ENCODE measurements around the gene SKIL. TPM values are rescaled to one million over a fixed set of nuclear protein-coding genes. Genes with fewer than 3 reads are reported as not detected.

The SKIL gene
- total RNA-seq, 1 donor from 2014 or later: 94.0 TPM

- TF ChIP-seq CTCF (IDR thresholded peaks at IDR 0.05): no peak
- no peaks in the 10 kb centered on the region for H3K9me3 Mint-ChIP-seq (ENCODE audit: low read depth)
- H3K4me3 Mint-ChIP-seq (ENCODE audit: unreplicated experiment): no peak overlapping the region
- H3K27me3 Mint-ChIP-seq (ENCODE audit: low read depth): no peaks in the 10 kb centered on the region
- H3K36me3 Mint-ChIP-seq (ENCODE audit: low read depth): peaks cover 3% of the 10 kb centered on the region
- peaks cover 39% of the 10 kb centered on the region for H3K4me1 Mint-ChIP-seq (ENCODE audit: low read depth)
- H3K27ac Mint-ChIP-seq (ENCODE audit: unreplicated experiment): no peak overlapping the region
- no peak for DNase-seq (ENCODE audit: low spot score)
Observed at GRCh38 chr3:170354760-170355159, 2.8 kb upstream of the SKIL start.

DNA sequence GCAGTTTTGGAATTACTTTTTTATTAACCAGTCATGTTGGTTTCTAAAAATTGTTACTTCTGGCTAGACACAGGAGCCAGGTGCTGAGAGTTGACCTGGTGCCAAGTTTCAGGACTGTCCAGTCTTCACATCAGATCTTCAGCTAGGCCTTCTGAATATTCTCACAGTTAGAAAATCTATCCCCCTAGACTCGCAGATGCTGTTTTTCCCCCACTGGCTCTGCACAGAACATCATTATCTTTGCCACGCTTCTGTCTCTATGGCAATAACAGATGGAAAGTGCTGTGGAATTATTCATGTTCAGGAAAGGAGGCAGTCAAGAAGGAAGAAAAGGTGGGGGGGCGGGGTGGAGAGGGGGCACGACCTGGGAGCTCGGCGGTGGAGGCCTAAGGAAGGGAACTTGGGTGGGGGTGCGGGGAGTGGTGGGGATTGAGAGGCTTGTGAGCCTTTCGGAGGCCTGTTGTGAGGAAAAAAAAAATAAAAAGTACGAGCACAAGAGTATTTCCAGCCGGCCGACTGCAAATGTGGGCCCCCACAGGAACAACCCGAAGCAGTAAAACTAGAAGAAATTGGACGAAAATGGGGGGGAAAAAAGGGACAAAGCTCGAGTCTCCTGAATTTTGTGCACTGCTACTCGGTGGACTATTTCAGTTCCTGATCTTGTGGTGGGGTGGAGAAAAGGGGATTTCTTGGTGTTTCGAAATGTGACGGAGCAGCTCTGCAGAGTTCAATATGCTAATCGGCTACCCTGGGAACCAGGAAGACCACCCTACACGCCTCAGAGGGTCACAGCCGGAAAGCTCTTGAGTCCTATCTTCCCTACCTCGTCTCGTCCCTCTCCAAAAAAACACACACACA is 1.5 kb upstream of the SKIL start:
- peaks cover 9% of the 10 kb centered on the region for H3K36me3 Mint-ChIP-seq (ENCODE audit: low read depth)
- DNase-seq (ENCODE audit: low spot score): no peak
- H3K27ac Mint-ChIP-seq (ENCODE audit: unreplicated experiment): peak overlapping the region; percentile 96
- H3K4me3 Mint-ChIP-seq (ENCODE audit: unreplicated experiment): peak overlapping the region; percentile 67
- peaks cover 52% of the 10 kb centered on the region for H3K4me1 Mint-ChIP-seq (ENCODE audit: low read depth)
- TF ChIP-seq CTCF (IDR thresholded peaks at IDR 0.05): peak; percentile 13
- no peaks in the 10 kb centered on the region for H3K9me3 Mint-ChIP-seq (ENCODE audit: low read depth)
- no peaks in the 10 kb centered on the region for H3K27me3 Mint-ChIP-seq (ENCODE audit: low read depth)

GRCh38 chr3:170356596-170357175 is 829 bp upstream of the SKIL start:
- H3K27me3 Mint-ChIP-seq (ENCODE audit: low read depth): no peaks in the 10 kb centered on the region
- peak overlapping the region; percentile 67 for H3K4me3 Mint-ChIP-seq (ENCODE audit: unreplicated experiment)
- H3K36me3 Mint-ChIP-seq (ENCODE audit: low read depth): peaks cover 14% of the 10 kb centered on the region
- TF ChIP-seq CTCF (IDR thresholded peaks at IDR 0.05): no peak
- peak overlapping the region; percentile 96 for H3K27ac Mint-ChIP-seq (ENCODE audit: unreplicated experiment)
- H3K4me1 Mint-ChIP-seq (ENCODE audit: low read depth): peaks cover 59% of the 10 kb centered on the region
- no peaks in the 10 kb centered on the region for H3K9me3 Mint-ChIP-seq (ENCODE audit: low read depth)
- DNase-seq (ENCODE audit: low spot score): peak; percentile 94

GRCh38 chr3:170358042-170359010 is 811 bp downstream of the SKIL start:
- DNase-seq (ENCODE audit: low spot score): peak; percentile 92
- Mint-ChIP-seq H3K9me3 (ENCODE audit: low read depth) (no peaks in the 10 kb centered on the region), H3K4me1 (ENCODE audit: low read depth) (peaks cover 74% of the 10 kb centered on the region)

More at GRCh38 chr3:170358042-170359010, 811 bp downstream of the SKIL start:
- Mint-ChIP-seq H3K36me3 (ENCODE audit: low read depth) (peaks cover 20% of the 10 kb centered on the region), H3K27me3 (ENCODE audit: low read depth) (no peaks in the 10 kb centered on the region), H3K27ac (ENCODE audit: unreplicated experiment) (peak overlapping the region; percentile 94), H3K4me3 (ENCODE audit: unreplicated experiment) (peak overlapping the region; percentile 91)
- peak; percentile 76 for TF ChIP-seq CTCF (IDR thresholded peaks at IDR 0.05)

All from chondrocyte (in vitro differentiated cells).